ENCODE data around the gene ITPR2.
A peak's percentile ranks its signal among the peaks of the same experiment; 100 is the strongest.

The ITPR2 gene

GRCh38 chr12:26406813-26407212, 426.2 kb downstream of the ITPR2 start:
- Histone ChIP-seq H3K18ac (ENCODE audit: low read depth in 1 of 2, low read length in 2 of 2) (no peak overlapping the region), H2BK12ac (ENCODE audit: low read length in 2 of 2) (no peak overlapping the region)

GRCh38 chr12:26406391-26406790, 426.6 kb downstream of the ITPR2 start:
- H3K18ac ChIP-seq (ENCODE audit: low read depth in 1 of 2, low read length in 2 of 2), result no peak overlapping the region
- H3K4me1 ChIP-seq (ENCODE audit: control insufficient read depth, insufficient read depth, low read depth, low read length), result peaks cover 2% of the 10 kb centered on the region
- no peak overlapping the region for H3K27ac ChIP-seq (ENCODE audit: low read length, poor library complexity, severe bottlenecking)
- H2BK15ac ChIP-seq (ENCODE audit: low read depth, poor library complexity, severe bottlenecking), result no peak overlapping the region
- H4K8ac ChIP-seq (ENCODE audit: low read length), result no peak overlapping the region
- H3K79me1 ChIP-seq (replicated peaks; ENCODE audit: low read length, poor library complexity, severe bottlenecking), result no peaks in the 10 kb centered on the region
- no peak overlapping the region for H4K91ac ChIP-seq (ENCODE audit: low read length)
- H3K4me3 ChIP-seq (ENCODE audit: insufficient read depth in 1 of 2, low read depth in 1 of 2, low read length in 2 of 2), result no peak overlapping the region
- no peak overlapping the region for H3K9ac ChIP-seq (ENCODE audit: low read length)
- no peak overlapping the region for H3K4ac ChIP-seq (ENCODE audit: low read depth in 1 of 2, low read length in 2 of 2)
- no peak overlapping the region for H2BK5ac ChIP-seq (ENCODE audit: low read depth, low read length, poor library complexity, severe bottlenecking)
- no peak overlapping the region for H2AFZ ChIP-seq (ENCODE audit: low read depth, low read length)
- H3K27me3 ChIP-seq (ENCODE audit: control insufficient read depth in 1 of 2, insufficient read depth in 1 of 2, low read length in 2 of 2), result no peaks in the 10 kb centered on the region
- no peak overlapping the region for H2AK5ac ChIP-seq (ENCODE audit: low read length, severe bottlenecking)
- DNase-seq, result no peak
- no peak overlapping the region for H3K14ac ChIP-seq (ENCODE audit: low read length in 2 of 2)
- no peak overlapping the region for H2BK120ac ChIP-seq (ENCODE audit: low read depth, low read length)
- no peak overlapping the region for H2BK12ac ChIP-seq (ENCODE audit: low read length in 2 of 2)
- peak overlapping the region; percentile 25 for H3K4me2 ChIP-seq (ENCODE audit: low read length, poor library complexity, severe bottlenecking)
- 92% methylated on average over 3 of the region's 3 CpGs for WGBS
- H3K36me3 ChIP-seq (ENCODE audit: control insufficient read depth in 1 of 2, insufficient read depth in 2 of 2, low read depth in 1 of 2, low read length in 2 of 2), result peaks cover 3% of the 10 kb centered on the region in 2 experiments
- H3K23ac ChIP-seq (ENCODE audit: low read length in 2 of 2), result no peak overlapping the region
- H3K9me3 ChIP-seq (ENCODE audit: control insufficient read depth, low read length), result no peaks in the 10 kb centered on the region

More at GRCh38 chr12:26406813-26407212, 426.2 kb downstream of the ITPR2 start:
- no peak overlapping the region for H3K14ac ChIP-seq (ENCODE audit: low read length in 2 of 2)
- H3K9me3 ChIP-seq (ENCODE audit: control insufficient read depth, low read length), result no peaks in the 10 kb centered on the region
- DNase-seq, result no peak
- H3K4ac ChIP-seq (ENCODE audit: low read depth in 1 of 2, low read length in 2 of 2), result no peak overlapping the region
- no peak overlapping the region for H2BK15ac ChIP-seq (ENCODE audit: low read depth, poor library complexity, severe bottlenecking)
- no peak overlapping the region for H2BK5ac ChIP-seq (ENCODE audit: low read depth, low read length, poor library complexity, severe bottlenecking)
- H2AFZ ChIP-seq (ENCODE audit: low read depth, low read length), result no peak overlapping the region
- no peak overlapping the region for H3K4me2 ChIP-seq (ENCODE audit: low read length, poor library complexity, severe bottlenecking)
- H3K23ac ChIP-seq (ENCODE audit: low read length in 2 of 2), result no peak overlapping the region
- no peak overlapping the region for H3K27ac ChIP-seq (ENCODE audit: low read length, poor library complexity, severe bottlenecking)
- H4K91ac ChIP-seq (ENCODE audit: low read length), result no peak overlapping the region
- no peak overlapping the region for H4K8ac ChIP-seq (ENCODE audit: low read length)
- H3K4me1 ChIP-seq (ENCODE audit: control insufficient read depth, insufficient read depth, low read depth, low read length), result peaks cover 2% of the 10 kb centered on the region
- no peaks in the 10 kb centered on the region for H3K79me1 ChIP-seq (replicated peaks; ENCODE audit: low read length, poor library complexity, severe bottlenecking)
- peaks cover 3% of the 10 kb centered on the region in 2 experiments for H3K36me3 ChIP-seq (ENCODE audit: control insufficient read depth in 1 of 2, insufficient read depth in 2 of 2, low read depth in 1 of 2, low read length in 2 of 2)
- H3K4me3 ChIP-seq (ENCODE audit: insufficient read depth in 1 of 2, low read depth in 1 of 2, low read length in 2 of 2), result no peak overlapping the region
- H2BK120ac ChIP-seq (ENCODE audit: low read depth, low read length), result no peak overlapping the region
- WGBS, result 67% methylated on average over 1 of the region's 2 CpGs
- no peaks in the 10 kb centered on the region for H3K27me3 ChIP-seq (ENCODE audit: control insufficient read depth in 1 of 2, insufficient read depth in 1 of 2, low read length in 2 of 2)
- H2AK5ac ChIP-seq (ENCODE audit: low read length, severe bottlenecking), result no peak overlapping the region
- no peak overlapping the region for H3K9ac ChIP-seq (ENCODE audit: low read length)

- Histone ChIP-seq H2AK5ac (ENCODE audit: low read length, severe bottlenecking) (no peak overlapping the region), H3K9me3 (ENCODE audit: control insufficient read depth, low read length) (no peaks in the 10 kb centered on the region), H4K8ac (ENCODE audit: low read length) (no peak overlapping the region), H3K4ac (ENCODE audit: low read depth in 1 of 2, low read length in 2 of 2) (no peak overlapping the region), H2BK12ac (ENCODE audit: low read length in 2 of 2) (no peak overlapping the region), H3K4me1 (ENCODE audit: control insufficient read depth, insufficient read depth, low read depth, low read length) (peaks cover 2% of the 10 kb centered on the region), H4K91ac (ENCODE audit: low read length) (no peak overlapping the region), H3K18ac (ENCODE audit: low read depth in 1 of 2, low read length in 2 of 2) (no peak overlapping the region), H2AFZ (ENCODE audit: low read depth, low read length) (no peak overlapping the region), H3K4me3 (ENCODE audit: insufficient read depth in 1 of 2, low read depth in 1 of 2, low read length in 2 of 2) (no peak overlapping the region), H3K27me3 (ENCODE audit: control insufficient read depth in 1 of 2, insufficient read depth in 1 of 2, low read length in 2 of 2) (no peaks in the 10 kb centered on the region), H2BK5ac (ENCODE audit: low read depth, low read length, poor library complexity, severe bottlenecking) (no peak overlapping the region), H3K23ac (ENCODE audit: low read length in 2 of 2) (no peak overlapping the region), H3K4me2 (ENCODE audit: low read length, poor library complexity, severe bottlenecking) (no peak overlapping the region), H2BK15ac (ENCODE audit: low read depth, poor library complexity, severe bottlenecking) (no peak overlapping the region), H3K27ac (ENCODE audit: low read length, poor library complexity, severe bottlenecking) (no peak overlapping the region), H2BK120ac (ENCODE audit: low read depth, low read length) (no peak overlapping the region), H3K36me3 (ENCODE audit: control insufficient read depth in 1 of 2, insufficient read depth in 2 of 2, low read depth in 1 of 2, low read length in 2 of 2) (peaks cover 0 to 2% of the 10 kb centered on the region in 2 experiments), H3K9ac (ENCODE audit: low read length) (no peak overlapping the region), H3K79me1 (replicated peaks; ENCODE audit: low read length, poor library complexity, severe bottlenecking) (no peaks in the 10 kb centered on the region), H3K14ac (ENCODE audit: low read length in 2 of 2) (no peak overlapping the region)
- no peak for DNase-seq
- WGBS, result 97% methylated on average over 5 of the region's 5 CpGs
These were observed 429.4 kb downstream of the ITPR2 start for GRCh38 chr12:26403601-26404000.

GRCh38 chr12:26402648-26403047, 430.3 kb downstream of the ITPR2 start:
- no peak overlapping the region for H2AK5ac ChIP-seq (ENCODE audit: low read length, severe bottlenecking)
- H3K4me1 ChIP-seq (ENCODE audit: control insufficient read depth, insufficient read depth, low read depth, low read length), result peaks cover 2% of the 10 kb centered on the region
- 93% methylated on average over 4 of the region's 4 CpGs for WGBS
- no peak overlapping the region for H3K4me2 ChIP-seq (ENCODE audit: low read length, poor library complexity, severe bottlenecking)
- H2BK120ac ChIP-seq (ENCODE audit: low read depth, low read length), result no peak overlapping the region
- H4K91ac ChIP-seq (ENCODE audit: low read length), result no peak overlapping the region
- H3K14ac ChIP-seq (ENCODE audit: low read length in 2 of 2), result no peak overlapping the region
- no peak overlapping the region for H3K9ac ChIP-seq (ENCODE audit: low read length)
- no peak overlapping the region for H4K8ac ChIP-seq (ENCODE audit: low read length)
- no peak overlapping the region for H3K4me3 ChIP-seq (ENCODE audit: insufficient read depth in 1 of 2, low read depth in 1 of 2, low read length in 2 of 2)
- H2BK5ac ChIP-seq (ENCODE audit: low read depth, low read length, poor library complexity, severe bottlenecking), result no peak overlapping the region
- H3K27me3 ChIP-seq (ENCODE audit: control insufficient read depth in 1 of 2, insufficient read depth in 1 of 2, low read length in 2 of 2), result no peaks in the 10 kb centered on the region
- no peak overlapping the region for H3K4ac ChIP-seq (ENCODE audit: low read depth in 1 of 2, low read length in 2 of 2)
- no peak overlapping the region for H2BK15ac ChIP-seq (ENCODE audit: low read depth, poor library complexity, severe bottlenecking)
- H2AFZ ChIP-seq (ENCODE audit: low read depth, low read length), result no peak overlapping the region
- no peak overlapping the region for H2BK12ac ChIP-seq (ENCODE audit: low read length in 2 of 2)
- DNase-seq, result peak; percentile 2
- no peaks in the 10 kb centered on the region for H3K9me3 ChIP-seq (ENCODE audit: control insufficient read depth, low read length)
- H3K79me1 ChIP-seq (replicated peaks; ENCODE audit: low read length, poor library complexity, severe bottlenecking), result no peaks in the 10 kb centered on the region
- peaks cover 0 to 6% of the 10 kb centered on the region in 2 experiments for H3K36me3 ChIP-seq (ENCODE audit: control insufficient read depth in 1 of 2, insufficient read depth in 2 of 2, low read depth in 1 of 2, low read length in 2 of 2)
- no peak overlapping the region for H3K23ac ChIP-seq (ENCODE audit: low read length in 2 of 2)
- H3K18ac ChIP-seq (ENCODE audit: low read depth in 1 of 2, low read length in 2 of 2), result no peak overlapping the region
- H3K27ac ChIP-seq (ENCODE audit: low read length, poor library complexity, severe bottlenecking), result no peak overlapping the region

Data from mesenchymal stem cell (in vitro differentiated cells and primary cell).